Esophagus muscularis mucosa (tissue), 4 donors: Measurements from ENCODE around the gene MTERF1. TPM values are rescaled to one million over a fixed set of nuclear protein-coding genes. Genes with fewer than 3 reads are reported as not detected.
"Not testable (repeated sequence)": the region's sequence is repeated elsewhere in the genome, so short reads cannot be mapped to it uniquely, and the experiment has no call there.

Source experiments
- DNase-seq: peaks from one replicate; pipeline ENCODE4 v3.0.0-alpha.2; 2017; ENCODE audit errors: extremely low spot score
- H3K27ac ChIP-seq, 4 donors: fragments of 200-600 bp; sonication (generic); replicated peaks in 1 of 4; 1 replicate in 3 of 4; 2 replicates in 1 of 4; pipeline ENCODE4 v1.5.1; 2016 to 2019; ENCODE audit warnings: mild to moderate bottlenecking in 1 of 4
- H3K27me3 ChIP-seq, 4 donors: fragments of 200-600 bp; sonication (generic); one replicate each; pipeline versions ENCODE4 v1.5.1 to v1.6.0; 2016 to 2019
- H3K36me3 ChIP-seq, 4 donors: fragments of 200-600 bp; sonication (generic); one replicate each; pipeline ENCODE4 v1.5.1; 2016 to 2019
- H3K4me1 ChIP-seq, 4 donors: fragments of 200-600 bp; sonication (generic); one replicate each; pipeline ENCODE4 v1.5.1; 2016 to 2019
- H3K4me3 ChIP-seq, 4 donors: fragments of 200-600 bp; sonication (generic); 1 replicate in 2 of 4; 2 replicates in 2 of 4; pipeline ENCODE4 v1.5.1; 2016 to 2019; ENCODE audit warnings: mild to moderate bottlenecking in 4 of 4, moderate library complexity in 1 of 4
- H3K9me3 ChIP-seq, 4 donors: fragments of 200-600 bp; sonication (generic); 1 replicate in 3 of 4; 2 replicates in 1 of 4; pipeline ENCODE4 v1.5.1; 2016 to 2019
- EP300 ChIP-seq: sonication (generic); formaldehyde crosslinking; IDR thresholded peaks from one replicate; pipeline ENCODE4 v1.6.1; 2017; ENCODE audit warnings: antibody characterized with exemption
- POLR2A ChIP-seq: fragments of 450-650 bp; IDR thresholded peaks from one replicate; pipeline ENCODE4 v1.6.1; 2017; ENCODE audit warnings: antibody characterized with exemption, moderate library complexity, mild to moderate bottlenecking, low read depth
- POLR2AphosphoS5 ChIP-seq, 2 donors: sonication (generic); formaldehyde crosslinking; IDR thresholded peaks; one replicate each; pipeline ENCODE4 v1.6.1; 2017; ENCODE audit warnings: antibody characterized with exemption in 2 of 2
- WGBS: methylation state at CpG from one replicate; pipeline ENCODE4 v1.1.5; 2018; 5-methylcytosine and 5-hydroxymethylcytosine counted together
- intact Hi-C: fragments of 100-400 bp; cut with DNase I; formaldehyde crosslinking; loops from one replicate; pipeline ENCODE4 v1.15.1; 2023
- total RNA-seq, 4 donors: library from RNA; depleted of rRNA; stranded (reverse); fragments of >200 nt; gene quantifications; one replicate each; pipeline versions ENCODE4 v1.1.0 to v1.2.1, GENCODE V29; 2016
- TF ChIP-seq, protein P1 (sequence below), 3 experiments: fragments of 200-600 bp in 2 of 3; fragments of 450-650 bp in 1 of 3; sonication (generic) in 2 of 3; IDR thresholded peaks; one replicate each; pipeline ENCODE4 v1.5.1; 2017 to 2019; ENCODE audit warnings: antibody characterized with exemption in 3 of 3, mild to moderate bottlenecking in 2 of 3, moderate library complexity in 1 of 3

Gene MTERF1
- total RNA-seq, 4 donors from 2014 or later: 4.3 to 7.9 (median 5.2) TPM

DNA sequence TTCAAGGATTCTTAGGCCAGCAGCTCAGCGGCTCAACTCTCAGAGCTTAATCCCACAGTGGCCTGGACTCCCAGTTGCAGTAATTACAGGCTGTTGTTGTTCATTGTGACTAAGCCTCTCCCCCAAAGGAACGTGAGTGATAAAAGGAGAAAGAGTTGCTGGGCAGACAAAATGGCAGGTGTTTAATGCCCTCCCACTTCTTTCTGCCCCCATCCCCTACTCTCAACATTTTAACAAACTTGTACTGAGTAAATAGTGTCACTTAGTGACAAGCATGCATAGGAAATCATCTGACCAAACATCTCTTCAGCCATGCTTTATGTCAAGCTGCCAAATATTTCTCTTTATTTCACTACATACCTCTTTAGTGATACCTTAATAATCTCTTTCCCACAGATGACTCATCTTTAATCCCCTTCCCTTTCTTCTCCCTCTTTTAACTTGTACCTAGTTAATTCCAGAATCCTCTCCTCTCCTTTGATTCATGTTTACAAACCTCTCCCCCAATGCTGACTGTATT is 12.4 kb upstream of the MTERF1 start:
- Histone ChIP-seq H3K27ac (no peak overlapping the region), H3K4me1 (peaks cover 0 to 20% (median 17%) of the 10 kb centered on the region in 4 donors), H3K27me3 (no peaks in the 10 kb centered on the region), H3K4me3 (no peak overlapping the region), H3K9me3 (no peaks in the 10 kb centered on the region), H3K36me3 (no peaks in the 10 kb centered on the region)
- TF ChIP-seq, protein P1, sequence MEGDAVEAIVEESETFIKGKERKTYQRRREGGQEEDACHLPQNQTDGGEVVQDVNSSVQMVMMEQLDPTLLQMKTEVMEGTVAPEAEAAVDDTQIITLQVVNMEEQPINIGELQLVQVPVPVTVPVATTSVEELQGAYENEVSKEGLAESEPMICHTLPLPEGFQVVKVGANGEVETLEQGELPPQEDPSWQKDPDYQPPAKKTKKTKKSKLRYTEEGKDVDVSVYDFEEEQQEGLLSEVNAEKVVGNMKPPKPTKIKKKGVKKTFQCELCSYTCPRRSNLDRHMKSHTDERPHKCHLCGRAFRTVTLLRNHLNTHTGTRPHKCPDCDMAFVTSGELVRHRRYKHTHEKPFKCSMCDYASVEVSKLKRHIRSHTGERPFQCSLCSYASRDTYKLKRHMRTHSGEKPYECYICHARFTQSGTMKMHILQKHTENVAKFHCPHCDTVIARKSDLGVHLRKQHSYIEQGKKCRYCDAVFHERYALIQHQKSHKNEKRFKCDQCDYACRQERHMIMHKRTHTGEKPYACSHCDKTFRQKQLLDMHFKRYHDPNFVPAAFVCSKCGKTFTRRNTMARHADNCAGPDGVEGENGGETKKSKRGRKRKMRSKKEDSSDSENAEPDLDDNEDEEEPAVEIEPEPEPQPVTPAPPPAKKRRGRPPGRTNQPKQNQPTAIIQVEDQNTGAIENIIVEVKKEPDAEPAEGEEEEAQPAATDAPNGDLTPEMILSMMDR (IDR thresholded peaks at IDR 0.05): no peak
- TF ChIP-seq POLR2AphosphoS5 (IDR thresholded peaks at IDR 0.05) (no peak), EP300 (no peak), POLR2A (no peak)
- WGBS: 65% methylated on average over 2 of the region's 2 CpGs
- intact Hi-C loops: no loop called here
- no peak for DNase-seq

DNA sequence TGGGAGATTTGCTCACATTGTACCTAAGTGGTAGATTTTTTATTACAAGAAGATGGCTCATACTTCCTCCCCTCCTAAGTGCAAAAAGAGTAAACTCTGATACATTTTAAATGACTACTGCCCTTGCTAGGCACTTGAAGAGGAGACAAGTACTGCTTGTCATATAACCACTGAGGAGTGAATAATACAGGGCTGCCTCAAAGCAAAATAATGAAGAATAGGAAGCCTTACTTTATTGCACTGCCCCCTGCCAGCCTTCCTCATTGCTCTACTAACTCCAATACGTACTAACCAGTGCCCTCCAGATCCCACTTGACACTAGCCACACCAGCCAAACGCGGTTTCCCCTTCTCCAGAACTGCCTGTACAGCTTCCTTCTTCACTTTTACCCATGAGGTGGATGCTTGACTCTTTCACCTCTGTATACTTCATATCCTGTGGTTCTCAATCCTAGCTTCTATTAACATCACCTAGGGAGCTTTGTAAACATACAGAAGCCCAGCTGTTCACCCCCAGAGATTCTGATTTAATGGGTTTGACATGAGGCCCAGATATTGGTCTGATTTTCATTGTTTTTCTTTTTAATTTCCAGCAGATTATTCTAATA is 11.7 kb upstream of the MTERF1 start:
- DNase-seq: no peak
- 48% methylated on average over 3 of the region's 3 CpGs for WGBS
- Histone ChIP-seq H3K4me3 (no peak overlapping the region), H3K9me3 (no peaks in the 10 kb centered on the region), H3K4me1 (peaks cover 0 to 20% (median 17%) of the 10 kb centered on the region in 4 donors), H3K36me3 (no peaks in the 10 kb centered on the region), H3K27ac (no peak overlapping the region), H3K27me3 (no peaks in the 10 kb centered on the region)
- TF ChIP-seq, protein P1 (IDR thresholded peaks at IDR 0.05): no peak
- intact Hi-C loops: no loop called here

DNA sequence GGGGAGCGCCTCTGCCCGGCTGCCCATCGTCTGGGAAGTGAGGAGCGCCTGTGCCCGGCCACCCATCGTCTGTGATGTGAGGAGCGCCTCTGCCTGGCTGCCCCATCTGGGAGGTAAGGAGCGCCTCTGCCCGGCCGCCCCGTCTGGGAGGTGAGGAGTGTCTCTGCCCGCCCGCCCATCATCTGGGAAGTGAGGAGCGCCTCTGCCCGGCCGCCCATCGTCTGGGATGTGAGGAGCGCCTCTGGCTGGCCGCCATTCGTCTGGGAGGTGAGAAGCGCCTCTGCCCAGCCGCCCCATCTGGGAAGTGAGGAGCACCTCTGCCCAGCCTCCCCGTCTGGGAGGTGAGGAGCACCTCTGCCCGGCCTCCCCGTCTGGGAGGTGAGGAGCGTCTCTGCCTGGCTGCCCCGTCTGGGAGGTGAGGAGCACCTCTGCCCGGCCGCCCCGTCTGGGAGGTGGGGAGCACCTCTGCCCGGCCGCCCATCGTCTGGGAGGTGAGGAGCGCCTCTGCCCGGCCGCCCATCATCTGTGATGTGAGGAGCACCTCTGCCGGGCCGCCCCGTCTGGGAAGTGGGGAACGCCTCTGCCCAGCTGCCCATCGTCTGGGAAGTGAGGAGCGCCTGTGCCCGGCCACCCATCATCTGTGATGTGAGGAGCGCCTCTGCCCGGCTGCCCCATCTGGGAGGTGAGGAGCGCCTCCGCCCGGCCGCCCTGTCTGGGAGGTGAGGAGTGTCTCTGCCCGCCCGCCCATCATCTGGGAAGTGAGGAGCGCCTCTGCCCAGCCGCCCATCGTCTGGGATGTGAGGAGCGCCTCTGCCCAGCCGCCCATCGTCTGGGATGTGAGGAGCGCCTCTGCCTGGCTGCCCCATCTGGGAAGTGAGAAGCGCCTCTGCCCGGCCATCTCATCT is 8.0 kb upstream of the MTERF1 start:
- not testable (repeated sequence) for H3K27ac ChIP-seq, H3K4me3 ChIP-seq, H3K27me3 ChIP-seq, DNase-seq, H3K36me3 ChIP-seq, H3K9me3 ChIP-seq, H3K4me1 ChIP-seq
- WGBS: 91% methylated on average over 16 of the region's 60 CpGs
- intact Hi-C loops: loop anchor here (10.0 kb wide), 2 partner anchors 166 to 804 kb away; no protein-coding TSS in a partner anchor

DNA sequence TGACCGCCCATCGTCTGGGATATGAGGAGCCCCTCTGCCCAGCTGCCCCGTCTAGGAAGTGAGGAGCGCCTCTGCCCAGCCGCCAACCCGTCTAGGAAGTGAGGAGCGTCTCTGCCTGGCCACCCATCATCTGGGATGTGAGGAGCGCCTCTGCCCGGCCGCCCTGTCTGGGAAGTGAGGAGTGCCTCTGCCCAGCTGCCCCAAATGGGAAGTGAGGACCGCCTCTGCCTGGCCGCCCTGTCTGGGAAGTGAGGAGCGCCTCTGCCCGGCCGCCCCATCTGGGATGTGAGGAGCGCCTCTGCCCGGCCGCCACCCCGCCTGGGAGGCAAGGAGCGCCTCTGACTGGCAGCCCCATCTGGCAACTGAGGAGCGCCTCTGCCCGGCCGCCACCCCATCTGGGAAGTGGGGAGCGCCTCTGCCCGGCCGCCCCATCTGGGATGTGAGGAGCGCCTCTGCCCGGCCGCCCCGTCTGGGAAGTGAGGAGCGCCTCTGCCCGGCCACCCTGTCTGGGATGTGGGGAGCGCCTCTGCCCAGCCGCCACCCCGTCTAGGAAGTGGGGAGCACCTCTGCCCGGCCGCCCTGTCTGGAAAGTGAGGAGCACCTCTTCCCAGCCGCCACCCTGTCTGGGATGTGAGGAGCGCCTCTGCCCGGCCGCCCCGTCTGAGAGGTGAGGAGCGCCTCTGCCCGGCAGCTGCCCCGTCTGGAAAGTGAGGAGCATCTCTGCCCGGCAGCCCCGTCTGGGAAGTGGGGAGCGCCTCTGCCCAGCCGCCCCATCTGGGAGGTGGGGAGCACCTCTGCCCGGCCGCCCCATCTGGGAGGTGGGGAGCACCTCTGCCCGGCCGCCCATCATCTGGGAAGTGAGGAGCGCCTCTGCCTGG is 7.1 kb upstream of the MTERF1 start:
- not testable (repeated sequence) for H3K36me3 ChIP-seq, DNase-seq, H3K4me3 ChIP-seq, H3K4me1 ChIP-seq, H3K9me3 ChIP-seq, H3K27ac ChIP-seq, H3K27me3 ChIP-seq
- 87% methylated on average over 11 of the region's 54 CpGs for WGBS
- intact Hi-C loops: loop anchor here (10.0 kb wide), 2 partner anchors 167 to 803 kb away; no protein-coding TSS in a partner anchor

DNA sequence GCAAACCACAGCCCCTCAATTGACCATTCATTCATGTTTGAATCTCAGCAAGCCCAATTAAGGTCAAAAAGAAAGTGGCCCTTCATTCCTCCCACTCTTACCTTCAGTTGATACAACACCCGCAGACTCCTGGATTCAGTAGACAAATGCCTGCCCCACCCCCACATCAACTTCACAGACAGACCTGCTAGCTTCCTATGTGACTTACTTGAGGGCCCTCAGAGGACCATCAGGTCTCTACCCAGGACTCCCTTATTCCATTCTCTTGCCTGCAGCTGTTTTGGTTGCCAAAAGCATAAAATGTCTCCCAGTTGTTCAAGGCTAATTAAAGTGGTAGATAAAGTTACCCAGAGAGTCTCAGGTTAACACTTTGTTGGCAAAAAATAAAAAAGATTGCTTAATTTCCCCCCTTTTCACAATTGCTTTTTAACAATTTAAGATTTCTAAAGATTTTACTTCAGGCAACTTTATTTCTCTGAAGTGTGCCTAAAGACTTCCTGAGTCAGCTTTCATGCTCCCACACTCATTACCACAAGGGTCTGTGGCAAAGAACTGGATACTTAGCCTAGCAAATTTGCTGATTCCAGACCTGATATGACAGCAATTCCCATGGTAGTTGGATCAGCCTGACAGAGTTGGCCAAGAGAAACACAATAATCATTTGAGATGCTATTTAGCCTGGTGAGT is 3.3 kb upstream of the MTERF1 start:
- H3K9me3 ChIP-seq: no peaks in the 10 kb centered on the region
- no peak overlapping the region for H3K27ac ChIP-seq
- DNase-seq: no peak
- intact Hi-C loops: loop anchor here (5.0 to 10.0 kb wide), 3 partner anchors 58 to 799 kb away; partner anchors contain the start of gene AKAP9
- H3K27me3 ChIP-seq: no peaks in the 10 kb centered on the region
- peaks cover 0 to 1% (median 0%) of the 10 kb centered on the region in 4 donors for H3K36me3 ChIP-seq
- H3K4me1 ChIP-seq: peaks cover 11 to 16% (median 13%) of the 10 kb centered on the region in 4 donors
- TF ChIP-seq POLR2AphosphoS5 (IDR thresholded peaks at IDR 0.05) (no peak), EP300 (no peak), POLR2A (no peak)
- TF ChIP-seq, protein P1 (IDR thresholded peaks at IDR 0.05): no peak
- 89% methylated on average over 1 of the region's 1 CpG for WGBS
- no peak overlapping the region for H3K4me3 ChIP-seq
